WTC11 (cell line): ENCODE results near the gene PLCL2. TPM values are rescaled to one million over a fixed set of nuclear protein-coding genes. Genes with fewer than 3 reads are reported as not detected.

Experiments
- ATAC-seq: fragments of 200-7000 bp; cut with Tn5 transposase; 2 replicates; pipeline ENCODE4 v1.10.0; 2021; ENCODE audit warnings: mild to moderate bottlenecking, moderate library complexity
- CTCF ChIA-PET: fragments of 300-600 bp; sonication (Branson Sonifier 250); formaldehyde crosslinking; loops from one replicate; lab custom pipeline; 2021; ENCODE audit warnings: antibody characterized with exemption; lab: Charles Lee
- POLR2A ChIA-PET: fragments of 350-600 bp; sonication (Branson Sonifier 250); formaldehyde crosslinking; loops from one replicate; lab custom pipeline; 2021; ENCODE audit warnings: antibody characterized with exemption; lab: Charles Lee
- DNase-seq: peaks from one replicate; pipeline ENCODE4 v3.0.0; 2021; ENCODE audit warnings: low spot score
- H3K27ac Mint-ChIP-seq: 2 replicates; pipeline ENCODE4 v1.8.0; 2021; ENCODE audit warnings: mixed read lengths
- H3K27me3 Mint-ChIP-seq: 2 replicates; pipeline ENCODE4 v1.8.0; 2021; ENCODE audit warnings: low read depth, mild to moderate bottlenecking, moderate library complexity, mixed read lengths
- H3K36me3 Mint-ChIP-seq: 2 replicates; pipeline ENCODE4 v1.8.0; 2021; ENCODE audit warnings: mixed read lengths
- H3K4me1 Mint-ChIP-seq: 2 replicates; pipeline ENCODE4 v1.8.0; 2022; ENCODE audit warnings: mixed read lengths
- H3K4me3 Mint-ChIP-seq: 2 replicates; pipeline ENCODE4 v1.8.0; 2021; ENCODE audit warnings: mild to moderate bottlenecking, moderate library complexity, mixed read lengths
- H3K9me3 Mint-ChIP-seq: 2 replicates; pipeline ENCODE4 v1.8.0; 2021; ENCODE audit warnings: mixed read lengths
- ARID4B ChIP-seq: sonication (generic); formaldehyde crosslinking; IDR thresholded peaks from 2 replicates; pipeline ENCODE4 v1.8.0; 2023; ENCODE audit warnings: missing genetic modification reagents, mild to moderate bottlenecking, borderline replicate concordance
- ATF1 ChIP-seq: sonication (generic); formaldehyde crosslinking; IDR thresholded peaks from 2 replicates; pipeline ENCODE4 v1.8.1; 2023; ENCODE audit warnings: mild to moderate bottlenecking, moderate library complexity, missing genetic modification reagents
- ATF6 ChIP-seq: sonication (generic); formaldehyde crosslinking; IDR thresholded peaks from 2 replicates; pipeline ENCODE4 v1.8.1; 2023; ENCODE audit warnings: mild to moderate bottlenecking, missing genetic modification reagents
- CBFB ChIP-seq: sonication (generic); formaldehyde crosslinking; IDR thresholded peaks from 2 replicates; pipeline ENCODE4 v1.8.1; 2022; ENCODE audit warnings: mild to moderate bottlenecking, low read depth, missing genetic modification reagents
- CREB1 ChIP-seq: sonication (generic); formaldehyde crosslinking; IDR thresholded peaks from 2 replicates; pipeline ENCODE4 v1.8.0; 2023; ENCODE audit warnings: mild to moderate bottlenecking, missing genetic modification reagents
- CREM ChIP-seq: sonication (generic); formaldehyde crosslinking; IDR thresholded peaks from 2 replicates; pipeline ENCODE4 v1.8.1; 2022; ENCODE audit warnings: mild to moderate bottlenecking, missing genetic modification reagents, moderate library complexity
- E2F1 ChIP-seq: sonication (generic); formaldehyde crosslinking; IDR thresholded peaks from 2 replicates; pipeline ENCODE4 v1.8.0; 2022; ENCODE audit warnings: mild to moderate bottlenecking, missing genetic modification reagents
- ELF4 ChIP-seq: sonication (generic); formaldehyde crosslinking; IDR thresholded peaks from 2 replicates; pipeline ENCODE4 v1.8.1; 2022; ENCODE audit warnings: low read depth, mild to moderate bottlenecking, moderate library complexity, missing genetic modification reagents
- FOXJ3 ChIP-seq: sonication (generic); formaldehyde crosslinking; IDR thresholded peaks from 2 replicates; pipeline ENCODE4 v1.9.0; 2021; ENCODE audit warnings: missing genetic modification reagents, mild to moderate bottlenecking, borderline replicate concordance
- GRHL2 ChIP-seq: fragments of 250-450 bp; sonication (Bioruptor Pico); IDR thresholded peaks from 2 replicates; pipeline ENCODE4 v1.8.0; 2022; ENCODE audit warnings: mild to moderate bottlenecking, moderate library complexity; ENCODE audit not compliant: insufficient replicate concordance, severe bottlenecking
- JAZF1 ChIP-seq: fragments of 250-450 bp; sonication (Bioruptor Pico); IDR thresholded peaks from 2 replicates; pipeline ENCODE4 v1.9.0; 2021; ENCODE audit warnings: moderate library complexity, mild to moderate bottlenecking, inconsistent platforms
- MXD4 ChIP-seq: fragments of 250-450 bp; sonication (Bioruptor Pico); IDR thresholded peaks from 2 replicates; pipeline ENCODE4 v1.8.0; 2021; ENCODE audit warnings: mild to moderate bottlenecking, moderate library complexity, borderline replicate concordance
- MYBL2 ChIP-seq: sonication (generic); formaldehyde crosslinking; IDR thresholded peaks from 2 replicates; pipeline ENCODE4 v1.8.1; 2023; ENCODE audit warnings: mild to moderate bottlenecking, moderate library complexity, missing genetic modification reagents
- NFE2L1 ChIP-seq: sonication (generic); formaldehyde crosslinking; IDR thresholded peaks from 2 replicates; pipeline ENCODE4 v1.8.1; 2023; ENCODE audit warnings: missing genetic modification reagents
- SMAD3 ChIP-seq: sonication (generic); formaldehyde crosslinking; IDR thresholded peaks from 2 replicates; pipeline ENCODE4 v1.8.0; 2022; ENCODE audit warnings: missing genetic modification reagents, mild to moderate bottlenecking, borderline replicate concordance
- TP53 ChIP-seq: sonication (generic); formaldehyde crosslinking; IDR thresholded peaks from 2 replicates; pipeline ENCODE4 v1.8.1; 2023; ENCODE audit warnings: mild to moderate bottlenecking, missing genetic modification reagents
- ZNF416 ChIP-seq: fragments of 250-450 bp; sonication (Bioruptor Pico); IDR thresholded peaks from 2 replicates; pipeline ENCODE4 v1.9.0; 2021; ENCODE audit warnings: mild to moderate bottlenecking, inconsistent platforms
- total RNA-seq: library from RNA; stranded (reverse); gene quantifications from 3 replicates; pipeline ENCODE4 v1.2.3, GENCODE V29; 2021
- TF ChIP-seq, protein P1 (sequence below): fragments of 250-450 bp; sonication (Bioruptor Pico); conservative IDR thresholded peaks from 2 replicates; pipeline ENCODE4 v1.9.0; 2021; ENCODE audit warnings: mild to moderate bottlenecking
- TF ChIP-seq, protein P2 (sequence below): fragments of 250-450 bp; sonication (Bioruptor Pico); IDR thresholded peaks from 2 replicates; pipeline ENCODE4 v2.1.2; 2022; ENCODE audit warnings: mild to moderate bottlenecking, moderate library complexity
- TF ChIP-seq, protein P3 (sequence below): fragments of 250-450 bp; sonication (Bioruptor Pico); IDR thresholded peaks from 2 replicates; pipeline ENCODE4 v1.9.0; 2021; ENCODE audit warnings: mild to moderate bottlenecking
- TF ChIP-seq, protein P4 (sequence below): sonication (generic); formaldehyde crosslinking; IDR thresholded peaks from 2 replicates; pipeline ENCODE4 v1.8.1; 2023; ENCODE audit warnings: mild to moderate bottlenecking, missing genetic modification reagents, moderate library complexity

The PLCL2 gene
- total RNA-seq, 1 experiment from 2014 or later: 11.8 TPM

- H3K27ac Mint-ChIP-seq: no peak overlapping the region
- TF ChIP-seq ELF4 (no peak), JAZF1 (no peak), FOXJ3 (no peak), CREM (CRISPR knock-in tag) (no peak), ZNF416 (no peak), GRHL2 (CRISPR knock-in tag) (no peak), ATF1 (CRISPR knock-in tag) (no peak), SMAD3 (CRISPR knock-in tag) (no peak), E2F1 (no peak)
- TF ChIP-seq, protein P1, sequence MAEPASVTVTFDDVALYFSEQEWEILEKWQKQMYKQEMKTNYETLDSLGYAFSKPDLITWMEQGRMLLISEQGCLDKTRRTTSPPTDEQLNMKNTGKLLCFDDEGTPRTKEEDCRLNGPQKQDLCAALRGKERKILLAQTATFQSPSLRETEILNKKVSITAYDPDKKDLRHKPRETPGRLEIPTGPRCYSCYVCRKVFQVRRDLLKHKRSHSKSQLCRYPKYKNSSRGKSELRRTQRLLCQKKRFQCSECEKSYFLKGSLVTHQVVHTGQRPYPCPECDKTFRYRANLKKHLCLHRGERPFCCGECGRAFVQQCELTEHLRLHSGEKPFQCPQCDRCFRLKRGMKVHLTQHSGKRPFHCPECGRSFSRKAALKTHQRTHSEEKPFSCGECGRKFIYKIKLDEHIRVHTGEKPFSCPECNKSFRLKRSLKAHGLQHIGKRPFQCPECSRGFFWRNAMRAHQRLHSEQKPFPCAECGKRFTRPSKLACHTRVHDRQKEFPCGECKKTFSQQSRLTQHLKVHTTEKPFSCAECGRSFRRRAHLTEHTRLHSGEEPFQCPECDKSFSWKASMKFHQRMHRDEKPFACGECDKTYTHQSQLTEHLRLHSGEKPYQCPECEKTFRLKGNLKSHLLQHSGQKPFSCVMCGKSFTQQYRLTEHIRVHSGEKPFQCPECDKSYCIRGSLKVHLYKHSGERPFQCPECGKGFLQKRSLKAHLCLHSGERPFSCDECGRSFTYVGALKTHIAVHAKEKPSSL: no peak
- TF ChIP-seq, protein P2, sequence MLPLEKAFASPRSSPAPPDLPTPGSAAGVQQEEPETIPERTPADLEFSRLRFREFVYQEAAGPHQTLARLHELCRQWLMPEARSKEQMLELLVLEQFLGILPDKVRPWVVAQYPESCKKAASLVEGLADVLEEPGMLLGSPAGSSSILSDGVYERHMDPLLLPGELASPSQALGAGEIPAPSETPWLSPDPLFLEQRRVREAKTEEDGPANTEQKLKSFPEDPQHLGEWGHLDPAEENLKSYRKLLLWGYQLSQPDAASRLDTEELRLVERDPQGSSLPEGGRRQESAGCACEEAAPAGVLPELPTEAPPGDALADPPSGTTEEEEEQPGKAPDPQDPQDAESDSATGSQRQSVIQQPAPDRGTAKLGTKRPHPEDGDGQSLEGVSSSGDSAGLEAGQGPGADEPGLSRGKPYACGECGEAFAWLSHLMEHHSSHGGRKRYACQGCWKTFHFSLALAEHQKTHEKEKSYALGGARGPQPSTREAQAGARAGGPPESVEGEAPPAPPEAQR: no peak
- H3K27me3 Mint-ChIP-seq: peaks cover 16% of the 10 kb centered on the region
- ATAC-seq: no peak
- H3K9me3 Mint-ChIP-seq: no peaks in the 10 kb centered on the region
- H3K36me3 Mint-ChIP-seq: no peaks in the 10 kb centered on the region
- peaks cover 70% of the 10 kb centered on the region for H3K4me1 Mint-ChIP-seq
- ChIA-PET POLR2A (no interaction called here), CTCF (interaction anchor here (1.2 kb wide), 1 partner anchor 163 kb away, joined by 3 read pairs; no protein-coding TSS in a partner anchor)
- no peak overlapping the region for H3K4me3 Mint-ChIP-seq
- DNase-seq: no peak
Measured at GRCh38 chr3:16888356-16888755, 3.6 kb downstream of the PLCL2 start.

DNA sequence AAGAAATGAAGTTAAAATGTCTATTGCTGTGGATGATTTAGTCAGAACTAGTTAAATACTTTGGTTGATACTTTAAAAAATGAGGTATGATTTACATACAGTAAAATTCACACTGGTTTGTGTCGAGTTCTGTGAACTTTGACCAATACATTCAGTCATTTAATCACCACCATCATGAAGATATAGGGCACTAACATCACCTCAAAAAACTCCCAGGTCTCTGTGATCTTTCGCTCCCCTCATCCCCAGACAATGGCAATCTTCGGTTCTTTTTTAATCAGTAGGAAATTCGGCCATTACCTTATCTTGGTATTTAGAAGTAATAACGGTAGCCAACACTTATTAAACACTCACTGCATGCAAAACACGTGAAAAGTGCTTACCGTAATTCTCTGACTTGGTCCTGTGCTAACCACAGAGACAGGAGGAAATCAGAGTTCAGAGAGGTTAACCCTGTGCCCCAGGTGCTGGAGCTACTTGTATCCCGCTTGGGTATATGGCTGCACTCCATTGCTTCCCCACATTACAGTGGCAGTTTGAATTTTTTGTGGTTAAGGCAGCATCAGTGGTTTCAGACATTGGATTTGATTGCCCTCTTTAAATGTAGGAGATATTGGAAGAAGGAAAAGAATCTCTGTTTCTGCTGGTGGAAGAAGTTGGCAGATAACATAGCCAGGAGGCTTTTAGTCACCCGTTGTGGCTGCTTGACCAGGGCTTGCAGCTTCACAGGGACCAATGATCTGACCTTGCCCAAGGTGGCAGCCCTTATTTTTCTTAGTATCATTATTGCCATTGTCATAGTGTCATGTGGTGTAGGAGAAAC is 4.2 kb downstream of the PLCL2 start:
- CTCF ChIA-PET: interaction anchor here (0.9 to 1.2 kb wide), 2 partner anchors 39 to 164 kb away, joined by 3 read pairs; no protein-coding TSS in a partner anchor
- no peak for TF ChIP-seq CREB1 (CRISPR knock-in tag)
- no peak for TF ChIP-seq NFE2L1
- TF ChIP-seq ARID4B (CRISPR knock-in tag): no peak
- TF ChIP-seq, protein P3, sequence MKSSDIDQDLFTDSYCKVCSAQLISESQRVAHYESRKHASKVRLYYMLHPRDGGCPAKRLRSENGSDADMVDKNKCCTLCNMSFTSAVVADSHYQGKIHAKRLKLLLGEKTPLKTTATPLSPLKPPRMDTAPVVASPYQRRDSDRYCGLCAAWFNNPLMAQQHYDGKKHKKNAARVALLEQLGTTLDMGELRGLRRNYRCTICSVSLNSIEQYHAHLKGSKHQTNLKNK (CRISPR knock-in tag): no peak
- TF ChIP-seq, protein P4, sequence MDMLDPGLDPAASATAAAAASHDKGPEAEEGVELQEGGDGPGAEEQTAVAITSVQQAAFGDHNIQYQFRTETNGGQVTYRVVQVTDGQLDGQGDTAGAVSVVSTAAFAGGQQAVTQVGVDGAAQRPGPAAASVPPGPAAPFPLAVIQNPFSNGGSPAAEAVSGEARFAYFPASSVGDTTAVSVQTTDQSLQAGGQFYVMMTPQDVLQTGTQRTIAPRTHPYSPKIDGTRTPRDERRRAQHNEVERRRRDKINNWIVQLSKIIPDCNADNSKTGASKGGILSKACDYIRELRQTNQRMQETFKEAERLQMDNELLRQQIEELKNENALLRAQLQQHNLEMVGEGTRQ (CRISPR knock-in tag): no peak
- no peak for TF ChIP-seq E2F1
- TF ChIP-seq TP53 (CRISPR knock-in tag): no peak
- TF ChIP-seq JAZF1: no peak
- TF ChIP-seq MYBL2 (CRISPR knock-in tag): no peak
- no peak for TF ChIP-seq MXD4 (CRISPR knock-in tag)
- TF ChIP-seq CBFB (CRISPR knock-in tag): no peak
- TF ChIP-seq ATF6 (CRISPR knock-in tag): no peak

More for the DNA sequence above, 4.2 kb downstream of the PLCL2 start:
- no peak overlapping the region for H3K27ac Mint-ChIP-seq
- H3K27me3 Mint-ChIP-seq: peaks cover 9% of the 10 kb centered on the region
- H3K4me1 Mint-ChIP-seq: peaks cover 67% of the 10 kb centered on the region
- no peaks in the 10 kb centered on the region for H3K36me3 Mint-ChIP-seq
- no peaks in the 10 kb centered on the region for H3K9me3 Mint-ChIP-seq
- ATAC-seq (no peak), DNase-seq (no peak)
- POLR2A ChIA-PET: no interaction called here
- H3K4me3 Mint-ChIP-seq: no peak overlapping the region
